ENCODE results near the gene RLN3. TPM values are rescaled to one million over a fixed set of nuclear protein-coding genes. Genes with fewer than 3 reads are reported as not detected.
"Not testable (repeated sequence)": the region's sequence is repeated elsewhere in the genome, so short reads cannot be mapped to it uniquely, and the experiment has no call there.

RLN3 gene
- total RNA-seq, 1 donor from 2014 or later: not detected

DNA sequence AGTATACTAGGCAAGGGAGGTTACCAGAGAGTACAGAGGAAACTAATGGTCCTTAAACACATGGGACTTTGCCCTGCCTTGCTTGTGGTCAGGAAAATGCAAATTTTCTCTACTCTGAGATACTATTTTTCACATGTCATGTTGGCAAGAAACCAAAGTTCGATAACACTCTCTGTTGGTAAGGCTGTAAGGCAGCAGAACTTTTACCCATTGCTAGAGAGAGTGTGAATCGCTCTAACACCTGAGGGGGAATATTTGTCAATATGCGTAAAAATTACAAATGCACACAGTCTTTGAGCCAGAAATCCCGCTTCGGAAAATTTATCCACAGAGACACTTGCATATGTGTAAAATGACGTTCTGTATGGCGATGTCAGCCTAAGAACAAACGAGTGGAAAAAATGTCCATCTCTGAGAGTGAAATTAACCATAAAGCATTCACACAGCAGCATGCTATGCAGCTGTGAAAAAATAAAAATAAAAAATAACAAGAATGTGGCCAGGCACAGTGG is 12.4 kb upstream of the RLN3 start:
- intact Hi-C loops (cut with micrococcal nuclease): no loop called here

DNA sequence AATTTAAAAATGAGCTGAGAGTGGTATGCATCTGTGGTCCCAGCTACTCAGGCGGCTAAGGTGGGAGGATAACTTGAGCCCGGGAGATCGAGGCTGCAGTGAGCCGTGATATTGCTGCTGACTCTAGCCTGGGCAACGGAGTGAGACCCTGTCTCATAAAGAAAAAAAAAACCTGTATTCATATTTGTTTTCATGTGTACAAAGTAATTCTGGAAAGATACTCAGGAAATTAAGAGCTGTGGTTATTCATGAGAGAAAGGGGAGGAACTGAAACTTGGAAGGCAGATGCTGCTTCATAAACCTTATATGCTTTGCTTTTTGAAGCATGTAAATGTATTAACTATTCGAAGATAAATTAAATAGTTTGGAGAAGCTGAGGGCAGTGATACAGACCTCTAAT is 8.8 kb upstream of the RLN3 start:
- intact Hi-C loops (cut with micrococcal nuclease): no loop called here

DNA sequence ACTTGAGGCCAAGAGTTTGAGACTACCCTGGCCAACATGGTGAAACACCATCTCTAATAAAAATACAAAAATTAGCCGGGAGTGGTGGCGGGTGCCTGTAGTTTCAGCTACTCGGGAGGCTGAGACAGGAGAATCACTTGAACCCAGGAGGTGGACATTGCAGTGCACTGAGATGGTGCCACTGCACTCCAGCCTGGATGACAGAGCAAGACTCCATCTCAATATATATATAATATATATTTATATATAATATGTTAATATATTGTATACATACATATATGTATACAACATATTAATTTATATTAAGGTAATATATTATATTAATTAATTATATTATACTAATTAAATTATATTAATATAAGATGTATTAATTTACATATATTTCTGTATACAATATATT is 8.2 kb upstream of the RLN3 start:
- intact Hi-C loops (cut with micrococcal nuclease): not testable (repeated sequence)

DNA sequence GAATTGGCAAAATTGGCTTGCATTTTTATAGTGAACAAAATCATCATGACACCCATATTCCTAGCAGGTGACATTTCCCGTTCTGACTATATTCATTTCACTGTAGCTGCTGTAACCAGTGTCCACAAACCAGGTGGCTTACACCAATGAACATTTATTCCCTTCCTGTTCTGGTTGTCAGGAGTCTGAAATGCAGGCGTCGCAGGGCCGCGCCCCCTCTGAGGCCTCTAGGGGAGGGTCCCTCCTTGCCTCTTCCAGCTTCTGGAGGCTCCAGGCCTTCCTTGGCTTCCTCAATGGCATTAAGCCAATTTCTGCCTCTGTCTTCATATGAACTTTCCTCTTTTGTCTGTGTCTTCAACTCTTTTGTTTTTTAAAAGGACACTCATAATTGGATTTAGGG is 6.5 kb upstream of the RLN3 start:
- intact Hi-C loops (cut with micrococcal nuclease): no loop called here

DNA sequence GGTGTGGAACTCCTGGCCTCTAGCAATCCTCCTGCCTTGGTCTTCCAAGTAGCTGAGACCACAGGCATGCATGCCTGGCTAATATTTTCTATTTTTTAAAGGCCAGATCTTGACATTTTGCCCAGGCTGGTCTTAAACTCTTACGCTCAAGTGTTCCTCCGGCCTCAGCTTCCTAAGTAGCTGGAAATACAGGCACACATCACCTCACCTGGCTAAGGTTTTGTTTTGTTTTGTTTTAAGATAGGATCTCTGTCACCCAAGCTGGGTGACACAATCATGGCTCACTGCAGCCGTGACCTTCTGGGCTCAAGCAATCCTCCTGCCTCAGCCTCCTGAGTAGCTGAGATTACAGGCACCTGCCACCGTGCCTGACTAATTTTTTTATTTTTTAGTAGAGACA is 5.5 kb upstream of the RLN3 start:
- intact Hi-C loops (cut with micrococcal nuclease): no loop called here

DNA sequence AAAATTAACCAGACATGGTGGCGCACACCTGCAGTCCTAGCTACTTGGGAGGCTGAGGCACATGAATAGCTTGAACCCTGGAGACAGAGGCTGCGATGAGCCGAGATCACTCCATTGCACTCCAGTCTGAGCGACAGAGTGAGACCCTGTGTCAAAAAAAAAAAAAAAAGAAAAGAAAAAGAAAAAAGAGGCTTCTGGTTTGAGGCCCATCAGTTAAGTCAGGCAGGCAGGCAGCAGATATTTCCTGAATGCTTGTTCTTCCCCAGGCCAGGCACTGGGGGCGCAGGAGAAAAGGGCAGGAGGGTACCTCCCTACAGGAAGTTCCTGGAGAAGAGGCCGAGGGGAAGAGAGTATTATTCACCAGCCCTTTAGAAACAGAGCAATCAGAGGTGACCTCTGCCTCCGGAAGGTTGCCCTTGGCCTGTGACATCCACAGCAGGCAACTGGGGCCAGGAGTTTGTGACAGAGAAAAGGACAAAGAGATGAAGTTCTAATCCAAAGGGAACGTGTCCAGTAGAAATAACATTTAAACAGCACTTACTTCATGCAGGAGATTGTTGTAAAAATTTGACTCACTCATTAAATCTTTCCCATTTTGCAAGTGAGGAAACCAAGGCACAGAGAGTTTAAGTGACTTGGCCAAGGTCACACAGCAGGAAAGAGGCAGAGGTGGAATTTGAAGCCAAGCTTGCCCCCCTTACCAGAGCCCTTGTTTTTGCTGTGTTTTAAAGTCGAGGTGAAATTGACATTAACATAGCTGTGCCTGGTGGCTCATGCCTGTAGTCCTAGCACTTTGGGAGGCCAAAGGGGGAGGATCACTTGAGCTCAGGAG is 4.3 kb upstream of the RLN3 start:
- intact Hi-C loops (cut with micrococcal nuclease): no loop called here

DNA sequence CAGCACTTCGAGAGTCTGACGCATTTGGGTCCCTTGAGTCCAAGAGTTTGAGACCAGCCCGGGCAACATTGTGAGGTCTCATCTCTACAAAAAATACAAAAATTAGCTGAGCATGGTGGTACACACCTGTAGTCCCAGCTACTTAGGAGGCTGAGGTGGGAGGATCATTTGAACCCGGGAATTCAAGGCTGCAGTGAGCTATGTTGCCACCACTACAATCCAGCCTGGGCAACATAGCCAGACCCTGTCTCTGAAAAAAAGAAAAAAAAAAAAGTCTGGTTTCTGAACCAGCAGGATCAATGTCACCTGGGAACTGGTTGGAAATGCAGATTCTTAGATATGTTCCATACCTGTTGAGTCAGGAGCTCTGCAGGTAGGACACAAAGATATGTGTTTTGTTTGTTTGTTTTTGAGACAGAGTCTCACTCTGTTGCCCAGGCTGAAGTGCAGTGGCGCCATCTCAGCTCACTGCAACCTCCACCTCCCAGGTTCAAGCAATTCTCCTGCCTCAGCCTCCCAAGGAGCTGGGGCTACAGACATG is 1.2 kb upstream of the RLN3 start:
- intact Hi-C loops (cut with micrococcal nuclease): not testable (repeated sequence)

DNA sequence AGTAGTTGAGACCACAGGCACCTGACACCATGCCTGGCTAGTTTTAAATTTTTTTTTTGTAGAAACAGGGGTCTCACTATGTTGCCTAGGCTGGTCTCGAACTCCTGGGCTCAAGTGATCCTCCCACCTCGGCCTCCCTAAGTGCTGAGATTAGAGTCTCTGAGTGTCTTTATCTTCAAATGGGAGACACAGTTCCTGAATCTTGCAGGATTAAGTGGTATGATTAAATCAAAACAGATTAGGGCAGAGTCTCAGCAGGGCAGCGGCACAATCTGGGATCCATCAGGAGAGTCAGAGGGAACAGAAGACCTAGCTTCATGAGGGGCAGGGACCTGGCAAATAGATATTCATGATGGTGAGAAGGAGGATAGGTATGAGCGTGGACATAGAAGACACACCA is 953 bp downstream of the RLN3 start:
- intact Hi-C loops (cut with micrococcal nuclease): no loop called here

DNA sequence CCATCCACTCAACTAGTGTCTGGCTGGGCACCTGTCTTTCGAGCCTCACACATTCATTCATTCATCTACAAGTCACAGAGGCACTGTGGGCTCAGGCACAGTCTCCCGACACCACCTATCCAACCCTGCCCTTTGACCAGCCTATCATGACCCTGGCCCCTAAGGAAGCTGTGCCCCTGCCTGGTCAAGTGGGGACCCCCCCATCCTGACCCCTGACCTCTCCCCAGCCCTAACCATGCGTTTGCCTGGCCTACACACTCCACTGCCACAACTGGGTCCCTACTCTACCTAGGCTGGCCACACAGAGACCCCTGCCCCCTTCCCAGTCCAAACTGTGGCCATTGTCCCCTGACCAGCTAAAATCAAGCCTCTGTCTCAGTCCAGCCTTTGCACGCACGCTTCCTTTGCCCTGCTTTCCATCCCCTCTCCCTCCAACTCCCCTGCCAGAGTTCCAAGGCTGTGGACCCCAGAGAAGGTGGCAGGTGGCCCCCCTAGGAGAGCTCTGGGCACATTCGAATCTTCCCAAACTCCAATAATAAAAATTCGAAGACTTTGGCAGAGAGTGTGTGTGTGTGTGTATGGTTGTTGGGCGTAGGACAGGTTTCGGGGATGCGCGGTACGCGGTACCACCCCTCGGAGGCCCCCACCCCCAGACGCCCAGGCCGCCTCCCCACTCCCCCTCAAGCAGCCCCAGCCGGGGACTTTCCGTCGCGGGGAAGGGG is 3.2 kb downstream of the RLN3 start:
- intact Hi-C loops (cut with micrococcal nuclease): loop anchor here (1.0 to 5.0 kb wide), 3 partner anchors 41 to 151 kb away; partner anchors contain the start of genes BRME1, CC2D1A and MISP3

DNA sequence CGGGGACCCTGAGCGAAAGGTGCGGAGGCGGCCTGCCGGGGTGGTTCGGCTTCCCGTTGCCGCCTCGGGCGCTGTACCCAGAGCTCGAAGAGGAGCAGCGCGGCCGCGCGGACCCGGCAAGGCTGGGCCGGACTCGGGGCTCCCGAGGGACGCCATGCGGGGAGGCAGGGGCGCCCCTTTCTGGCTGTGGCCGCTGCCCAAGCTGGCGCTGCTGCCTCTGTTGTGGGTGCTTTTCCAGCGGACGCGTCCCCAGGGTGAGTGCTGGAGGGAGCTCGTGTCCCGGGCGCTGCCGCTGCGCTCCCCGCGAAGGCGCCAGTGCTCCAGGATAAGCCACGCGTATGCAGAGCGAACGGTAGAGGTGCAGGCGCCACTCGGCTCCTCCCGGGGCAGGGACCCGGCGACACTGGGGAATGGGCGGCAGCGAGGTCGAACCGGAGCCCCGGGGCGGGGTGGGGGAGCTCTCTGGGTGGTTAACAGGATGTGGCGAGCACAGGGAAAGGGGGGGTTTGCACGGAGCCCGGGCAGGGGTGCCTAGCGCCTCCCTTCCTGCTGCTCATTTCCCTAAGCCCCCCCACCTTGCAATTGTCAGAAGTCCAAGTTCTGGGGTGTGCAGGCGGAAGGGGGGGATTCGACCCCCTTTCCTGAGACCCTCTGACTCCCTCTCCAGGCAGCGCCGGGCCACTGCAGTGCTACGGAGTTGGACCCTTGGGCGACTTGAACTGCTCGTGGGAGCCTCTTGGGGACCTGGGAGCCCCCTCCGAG is 4.0 kb downstream of the RLN3 start, which contains the start of gene IL27RA:
IL27RA (plus strand) TSS at position 44 of the 762 bp plus-strand sequence; CDS start at position 155, 111 bp downstream.
- intact Hi-C loops (cut with micrococcal nuclease): loop anchor here (1.0 to 5.0 kb wide), 7 partner anchors 11 to 152 kb away; partner anchors contain the start of genes BRME1, CC2D1A, DCAF15 and MISP3

DNA sequence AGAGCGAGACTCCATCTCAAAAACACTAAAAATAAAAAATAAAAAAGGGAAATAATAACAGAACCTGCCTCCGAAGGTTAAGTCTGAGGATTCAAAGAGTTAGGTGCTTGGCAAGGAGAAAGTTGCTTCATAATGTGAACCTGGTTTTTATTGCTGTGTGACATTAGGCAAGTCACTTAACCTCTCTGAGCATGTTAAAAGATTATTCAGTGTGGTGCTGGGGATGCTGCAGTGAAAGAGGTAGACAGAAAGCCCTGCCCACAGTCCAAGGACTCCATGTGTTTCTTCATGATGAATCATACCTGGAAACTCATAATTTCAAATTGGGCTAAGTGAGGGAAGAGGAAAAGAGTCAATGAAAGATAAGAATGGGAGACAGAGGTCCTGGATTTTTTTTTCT is 6.0 kb downstream of the RLN3 start:
- intact Hi-C loops (cut with micrococcal nuclease): loop anchor here (5.0 kb wide), 2 partner anchors 38 to 127 kb away; partner anchors contain the start of genes BRME1, CC2D1A and MISP3

DNA sequence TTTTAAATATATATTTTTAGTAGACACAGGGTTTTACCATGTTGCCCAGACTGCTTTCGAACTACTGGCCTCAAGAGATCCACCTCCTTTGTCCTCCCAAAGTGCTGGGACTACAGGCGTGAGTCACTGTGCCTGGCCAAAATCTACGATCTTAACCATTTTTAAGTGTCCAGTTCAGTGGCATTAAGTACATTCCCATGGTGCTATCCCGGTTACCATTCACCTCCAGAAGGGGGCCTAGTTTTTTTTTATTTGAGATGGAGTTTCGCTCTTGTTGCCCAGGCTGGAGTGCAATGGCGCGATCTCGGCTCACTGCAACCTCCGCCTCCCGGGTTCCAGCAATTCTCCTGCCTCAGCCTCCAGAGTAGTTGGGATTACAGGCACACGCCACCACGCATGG is 7.2 kb downstream of the RLN3 start:
- intact Hi-C loops (cut with micrococcal nuclease): not testable (repeated sequence)

DNA sequence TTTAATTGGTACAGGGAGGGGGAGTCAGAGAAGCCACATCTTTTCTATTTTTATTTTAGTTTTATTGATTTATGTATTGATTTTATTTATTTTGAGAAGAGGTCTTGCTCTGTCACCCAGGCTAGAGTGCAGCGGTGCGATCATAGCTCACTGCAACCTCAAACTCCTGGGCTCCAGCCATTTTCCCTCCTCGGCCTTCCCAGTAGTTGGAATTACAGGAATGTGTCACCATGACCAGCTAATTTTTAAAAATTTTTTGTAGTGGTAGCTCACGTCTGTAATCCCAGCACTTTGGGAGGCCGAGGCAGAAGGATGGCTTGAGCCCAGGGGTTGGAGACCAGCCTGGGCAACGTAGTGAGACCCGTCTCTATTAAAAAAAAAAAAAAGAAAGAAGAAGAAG is 7.8 kb downstream of the RLN3 start:
- intact Hi-C loops (cut with micrococcal nuclease): no loop called here

DNA sequence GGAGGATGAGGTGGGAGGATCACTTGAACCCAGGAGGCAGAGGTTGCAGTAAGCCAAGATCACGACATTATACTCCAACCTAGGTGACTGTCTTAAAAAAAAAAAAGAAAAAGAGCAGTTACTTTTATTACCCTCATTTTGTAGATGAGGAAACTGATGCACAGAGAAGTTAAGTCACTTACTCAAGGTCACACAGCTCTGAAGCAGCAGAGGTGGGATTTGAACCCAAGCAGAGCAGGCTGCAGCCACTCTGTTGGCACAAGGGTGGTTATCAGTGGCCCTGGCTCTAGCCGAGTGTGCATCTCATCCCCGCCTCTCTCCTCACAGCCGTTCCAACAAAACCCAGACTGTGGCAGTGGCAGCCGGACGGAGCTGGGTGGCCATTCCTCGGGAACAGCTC is 11.2 kb downstream of the RLN3 start:
- intact Hi-C loops (cut with micrococcal nuclease): no loop called here

DNA sequence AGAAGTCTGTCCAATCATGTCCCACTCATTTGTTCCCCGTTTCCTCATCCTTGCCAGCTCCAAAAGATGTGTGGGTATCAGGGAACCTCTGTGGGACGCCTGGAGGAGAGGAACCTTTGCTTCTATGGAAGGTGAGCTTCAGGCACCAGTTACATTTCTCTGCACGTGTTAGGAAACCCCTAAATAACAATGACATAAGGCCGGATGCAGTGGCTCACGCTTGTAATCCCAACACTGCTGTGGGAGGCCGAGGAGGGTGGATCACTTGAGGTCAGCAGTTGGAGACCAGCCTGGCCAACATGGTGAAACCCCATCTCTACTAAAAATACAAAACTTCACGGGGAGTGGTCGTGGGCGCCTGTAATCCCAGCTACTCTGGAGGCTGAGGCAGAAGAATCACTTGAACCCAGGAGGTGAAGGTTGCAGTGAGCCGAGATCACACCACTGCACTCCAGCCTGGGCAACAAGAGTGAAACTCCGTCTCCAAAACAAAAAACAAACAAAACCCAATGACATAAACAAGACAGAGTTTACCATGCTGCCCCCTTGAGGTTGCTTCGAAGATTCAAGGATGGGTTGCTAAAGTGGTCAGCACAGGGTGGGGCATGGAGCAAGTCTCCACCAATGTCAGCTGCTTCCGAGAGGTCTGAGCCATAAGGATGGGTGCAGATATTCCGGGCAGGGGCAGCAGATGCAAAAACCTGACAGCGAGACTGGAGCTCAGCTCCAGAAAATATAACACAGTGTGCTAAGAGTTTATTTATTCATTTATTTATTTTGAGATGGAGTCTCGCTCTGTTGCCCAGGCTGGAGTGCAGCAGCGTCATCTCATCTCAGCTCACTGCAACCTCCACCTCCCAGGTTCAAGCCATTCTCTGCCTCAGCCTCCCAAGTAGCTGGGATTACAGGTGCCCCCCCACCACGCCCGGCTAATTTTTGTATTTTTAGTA is 15.0 kb downstream of the RLN3 start:
- intact Hi-C loops (cut with micrococcal nuclease): loop anchor here (1.0 kb wide), 2 partner anchors 11 to 163 kb away; no protein-coding TSS in a partner anchor

DNA sequence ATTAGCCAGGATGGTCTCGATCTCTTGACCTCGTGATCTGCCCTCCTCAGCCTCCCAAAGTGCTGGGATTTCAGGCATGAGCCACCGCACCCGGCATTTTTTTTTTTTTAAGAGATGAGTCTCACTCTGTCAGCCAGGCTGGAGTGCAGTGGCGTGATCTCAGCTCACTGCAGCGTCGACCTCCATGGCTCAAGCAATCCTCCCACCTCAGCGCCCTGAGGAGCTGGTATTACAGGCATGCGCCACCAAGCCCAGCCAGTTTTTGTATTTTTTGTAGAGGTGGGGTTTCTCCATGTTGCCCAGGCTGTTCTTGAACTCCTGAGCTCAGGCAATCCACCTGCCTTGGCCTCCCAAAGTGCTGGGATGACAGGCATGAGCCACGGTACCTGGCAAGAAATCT is 19.9 kb downstream of the RLN3 start:
- intact Hi-C loops (cut with micrococcal nuclease): loop anchor here (1.0 to 2.0 kb wide), 4 partner anchors 27 to 168 kb away; partner anchors contain the start of genes DCAF15 and RFX1

DNA sequence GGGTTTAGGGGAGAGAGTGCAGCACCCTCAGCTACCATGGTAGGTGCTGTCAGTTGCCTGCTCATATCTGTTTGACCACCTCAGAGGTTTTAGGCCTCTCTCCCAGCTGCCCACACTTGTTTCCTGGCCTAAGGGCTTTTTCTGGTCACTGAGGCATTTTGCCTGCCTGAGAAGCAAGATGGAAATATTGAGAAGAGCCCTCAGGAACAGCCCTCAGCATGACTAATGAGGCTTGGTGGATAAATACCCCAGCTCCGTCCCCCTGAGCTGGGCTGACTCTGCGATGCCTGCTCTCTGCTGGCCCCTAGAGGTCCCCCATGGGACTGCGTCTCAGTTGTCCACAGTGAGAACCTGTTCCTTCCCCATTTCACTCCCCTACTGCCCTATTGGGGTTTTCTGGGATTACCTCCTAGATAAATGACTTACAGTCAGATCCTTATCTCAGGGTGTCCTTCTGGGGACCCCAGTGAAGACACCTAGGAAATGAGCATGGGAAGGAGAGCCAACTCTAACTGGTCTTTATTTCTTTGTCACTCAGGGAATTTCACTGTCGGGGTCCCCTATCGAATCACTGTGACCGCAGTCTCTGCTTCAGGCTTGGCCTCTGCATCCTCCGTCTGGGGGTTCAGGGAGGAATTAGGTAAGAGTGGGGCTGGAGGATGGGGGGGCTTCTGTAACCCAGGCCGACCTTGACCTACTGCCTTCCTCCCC is 20.6 kb downstream of the RLN3 start:
- intact Hi-C loops (cut with micrococcal nuclease): loop anchor here (1.0 to 2.0 kb wide), 4 partner anchors 27 to 168 kb away; partner anchors contain the start of genes DCAF15 and RFX1

DNA sequence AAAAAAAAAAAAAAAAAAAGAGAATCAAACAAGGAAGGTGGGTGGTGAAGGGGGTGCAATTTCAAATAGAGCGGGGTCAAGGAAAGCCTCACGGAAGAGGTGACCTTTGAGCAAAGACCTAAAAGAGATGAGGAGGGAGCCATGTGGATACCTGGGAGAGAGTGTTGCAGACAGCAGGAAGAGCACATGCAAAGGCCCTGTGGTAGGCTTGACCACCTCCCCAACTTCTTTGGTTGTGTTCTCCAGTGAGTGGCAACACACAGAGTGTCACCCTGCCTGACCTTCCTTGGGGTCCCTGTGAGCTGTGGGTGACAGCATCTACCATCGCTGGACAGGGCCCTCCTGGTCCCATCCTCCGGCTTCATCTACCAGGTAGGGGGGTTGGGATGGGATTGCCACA is 22.6 kb downstream of the RLN3 start:
- intact Hi-C loops (cut with micrococcal nuclease): no loop called here

DNA sequence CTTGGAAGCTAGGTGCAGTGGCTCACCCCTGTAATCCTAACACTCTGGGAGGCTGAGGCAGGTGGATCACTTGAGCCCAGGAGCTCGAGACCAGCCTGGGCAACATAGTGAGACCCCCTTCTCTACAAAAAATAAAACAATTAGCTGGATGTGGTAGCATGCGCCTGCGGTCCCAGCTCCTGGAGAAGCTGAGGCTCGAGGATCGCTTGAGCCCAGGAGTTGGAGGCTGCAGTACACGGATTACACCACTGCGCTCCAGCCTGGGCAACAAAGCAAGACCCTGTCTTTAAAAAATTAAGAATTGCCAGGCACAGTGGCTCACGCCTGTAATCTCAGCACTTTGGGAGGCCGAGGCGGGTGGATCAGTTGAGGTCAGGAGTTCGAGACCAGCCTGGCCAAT is 23.0 kb downstream of the RLN3 start:
- intact Hi-C loops (cut with micrococcal nuclease): not testable (repeated sequence)
